IPS DF 6.9 (cell line): ENCODE measurements around the gene STEAP4.

ENCODE experiments used
- DNase-seq: peaks from one replicate; pipeline ENCODE4 v3.0.0-alpha.2; 2013; ENCODE audit warnings: low read depth, low spot score
- H3K27ac ChIP-seq: one replicate; pipeline ENCODE4 v1.5.1; 2013; ENCODE audit warnings: low read length, control low read depth
- H3K27me3 ChIP-seq: 2 replicates; pipeline ENCODE4 v1.6.1; 2013; ENCODE audit warnings: mild to moderate bottlenecking, low read length; ENCODE audit not compliant: control insufficient read depth, insufficient read depth
- H3K36me3 ChIP-seq: 2 replicates; pipeline ENCODE4 v1.6.1; 2013; ENCODE audit warnings: low read length; ENCODE audit not compliant: control insufficient read depth, insufficient read depth
- H3K4me1 ChIP-seq: 2 replicates; pipeline ENCODE4 v1.6.1; 2013; ENCODE audit warnings: low read length; ENCODE audit not compliant: control insufficient read depth, insufficient read depth
- H3K4me3 ChIP-seq: 2 replicates; pipeline ENCODE4 v1.5.1; 2013; ENCODE audit warnings: mild to moderate bottlenecking, low read length
- H3K9me3 ChIP-seq: 2 replicates; pipeline ENCODE4 v1.6.1; 2013; ENCODE audit warnings: low read length, inconsistent platforms; ENCODE audit not compliant: control insufficient read depth, insufficient read depth
- WGBS: extraction: QIAGEN DNeasy Blood & Tissue Kit; methylation state at CpG from one replicate; pipeline ENCODE4 v1.1.7; 2013; ENCODE audit warnings: mixed read lengths, missing lambda C conversion rate; ENCODE audit not compliant: insufficient read length, insufficient coverage; 5-methylcytosine and 5-hydroxymethylcytosine counted together

Gene STEAP4

DNA sequence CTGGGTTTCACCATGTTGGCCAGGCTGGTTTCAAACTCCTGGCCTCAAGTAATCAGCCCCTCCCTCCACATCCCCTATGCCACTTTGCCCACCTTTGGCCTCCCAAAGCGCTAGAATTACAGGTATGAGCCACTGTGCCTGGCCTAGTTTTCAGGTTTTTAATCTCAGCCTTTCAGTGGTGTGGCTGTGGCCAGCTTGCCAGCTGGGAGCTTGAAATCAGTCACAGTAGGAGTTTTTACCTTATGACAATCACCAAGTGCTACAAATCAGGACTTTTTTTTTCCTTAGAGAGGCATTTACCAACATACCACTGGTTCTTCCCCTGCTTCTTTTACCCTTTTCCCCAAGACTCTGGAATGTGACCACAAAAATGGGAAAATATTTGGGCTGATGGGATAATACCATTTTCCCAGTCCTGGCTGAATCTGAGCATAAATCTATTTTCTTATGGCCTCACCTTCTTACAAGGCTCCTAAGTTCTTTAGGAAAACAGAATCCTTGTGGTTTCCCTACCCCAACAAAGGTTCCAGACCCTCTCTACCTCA lies 6.2 kb downstream of the STEAP4 start:
- DNase-seq = no peak
- Histone ChIP-seq H3K27ac (no peak overlapping the region), H3K27me3 (no peaks in the 10 kb centered on the region), H3K4me1 (no peaks in the 10 kb centered on the region), H3K36me3 (no peaks in the 10 kb centered on the region), H3K4me3 (no peak overlapping the region), H3K9me3 (no peaks in the 10 kb centered on the region; the same call in 1 of the 2 replicates)
- no CpG with 5 or more reads among the region's 1 CpG for WGBS

GRCh38 chr7:88299126-88299525 lies 7.6 kb downstream of the STEAP4 start:
- no peak overlapping the region for H3K27ac ChIP-seq
- H3K36me3 ChIP-seq = no peaks in the 10 kb centered on the region
- no peak overlapping the region for H3K4me3 ChIP-seq
- no peak for DNase-seq
- no CpG with 5 or more reads among the region's 3 CpGs for WGBS
- H3K4me1 ChIP-seq = no peaks in the 10 kb centered on the region
- no peaks in the 10 kb centered on the region; the same call in 1 of the 2 replicates for H3K9me3 ChIP-seq
- no peaks in the 10 kb centered on the region for H3K27me3 ChIP-seq

DNA sequence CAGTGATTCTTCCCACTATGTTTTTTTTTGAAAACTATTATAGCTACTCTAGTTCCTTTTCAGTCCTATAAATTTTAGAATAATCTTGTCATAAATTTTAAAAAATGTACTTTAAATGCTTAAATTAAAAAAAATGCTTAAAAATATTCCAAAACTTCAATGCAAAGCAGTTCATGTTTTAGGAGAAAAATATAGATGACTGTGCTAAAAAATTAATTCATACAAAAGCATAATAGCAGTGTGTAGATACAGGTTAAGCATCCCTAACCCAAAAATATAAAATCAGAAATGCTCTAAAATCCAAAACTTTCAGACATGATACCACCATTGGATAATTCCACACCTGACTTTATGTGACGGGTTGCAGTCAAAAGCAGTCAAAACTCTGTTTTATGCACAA lies 12.8 kb downstream of the STEAP4 start:
- Histone ChIP-seq H3K9me3 (no peaks in the 10 kb centered on the region), H3K36me3 (no peaks in the 10 kb centered on the region), H3K27me3 (no peaks in the 10 kb centered on the region), H3K4me3 (no peak overlapping the region), H3K4me1 (no peaks in the 10 kb centered on the region), H3K27ac (no peak overlapping the region)
- no CpG with 5 or more reads among the region's 1 CpG for WGBS
- DNase-seq = no peak

GRCh38 chr7:88291398-88292173 lies 15.1 kb downstream of the STEAP4 start:
- DNase-seq = no peak
- 100% methylated on average over 1 of the region's 11 CpGs for WGBS
- no peaks in the 10 kb centered on the region for H3K4me1 ChIP-seq

GRCh38 chr7:88290491-88290890 lies 16.2 kb downstream of the STEAP4 start:
- H3K27ac ChIP-seq = no peak overlapping the region
- no CpG with 5 or more reads among the region's 4 CpGs for WGBS
- no peak overlapping the region for H3K4me3 ChIP-seq
- DNase-seq = no peak
- H3K9me3 ChIP-seq = no peaks in the 10 kb centered on the region; the same call in 1 of the 2 replicates
- no peaks in the 10 kb centered on the region for H3K4me1 ChIP-seq
- H3K27me3 ChIP-seq = no peaks in the 10 kb centered on the region
- no peaks in the 10 kb centered on the region for H3K36me3 ChIP-seq

More at GRCh38 chr7:88291398-88292173, 15.1 kb downstream of the STEAP4 start:
- H3K27ac ChIP-seq = no peak overlapping the region
- H3K36me3 ChIP-seq = no peaks in the 10 kb centered on the region
- no peaks in the 10 kb centered on the region; the same call in 1 of the 2 replicates for H3K9me3 ChIP-seq
- no peaks in the 10 kb centered on the region for H3K27me3 ChIP-seq
- no peak overlapping the region for H3K4me3 ChIP-seq

DNA sequence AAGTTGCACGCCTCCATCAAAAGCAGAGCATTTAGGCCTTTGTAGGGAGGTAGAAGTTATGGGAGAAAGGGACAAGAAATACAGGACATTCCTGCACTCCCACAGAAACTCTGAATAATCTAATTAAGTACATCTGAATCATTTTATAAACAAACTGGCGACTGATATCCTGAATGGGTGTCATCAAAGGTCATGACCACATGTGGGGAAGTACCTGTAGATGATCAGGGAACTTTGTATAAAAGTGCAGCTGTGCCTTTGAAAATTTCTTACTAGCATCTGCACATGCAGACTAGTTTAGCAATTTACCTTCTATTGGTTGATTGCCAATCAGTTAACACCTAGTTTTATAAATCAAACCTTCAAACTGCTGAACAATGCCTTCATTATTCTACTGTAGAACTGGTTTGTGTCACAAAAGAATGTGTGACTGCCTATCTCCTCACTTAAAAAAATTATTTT lies 17.1 kb downstream of the STEAP4 start:
- no CpG with 5 or more reads among the region's 2 CpGs for WGBS
- no peak for DNase-seq
- no peak overlapping the region for H3K4me3 ChIP-seq
- H3K27ac ChIP-seq = no peak overlapping the region
- H3K27me3 ChIP-seq = no peaks in the 10 kb centered on the region
- H3K36me3 ChIP-seq = no peaks in the 10 kb centered on the region
- H3K9me3 ChIP-seq = no peaks in the 10 kb centered on the region; the same call in 1 of the 2 replicates
- H3K4me1 ChIP-seq = no peaks in the 10 kb centered on the region

DNA sequence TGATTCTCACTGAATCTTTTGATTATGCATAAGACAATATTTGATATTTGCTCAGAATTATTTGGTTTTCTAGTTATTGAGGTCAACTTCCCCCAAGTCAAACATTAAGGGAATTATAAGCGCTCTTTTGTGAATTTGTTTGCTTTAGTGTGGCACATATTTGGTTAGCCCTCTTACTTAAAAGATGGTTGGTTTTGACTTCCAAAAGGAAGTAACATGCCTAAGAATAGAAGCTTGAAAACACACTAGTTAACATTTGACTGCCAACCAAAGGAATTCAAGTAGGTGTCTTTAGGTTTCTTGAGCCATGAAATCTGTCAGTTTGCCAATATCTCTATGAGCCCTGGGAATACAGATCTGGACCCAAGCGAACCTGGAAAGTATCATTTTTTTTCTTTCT lies 24.9 kb downstream of the STEAP4 start:
- no CpG with 5 or more reads among the region's 2 CpGs for WGBS
- DNase-seq = no peak

GRCh38 chr7:88280801-88281200 lies 25.9 kb downstream of the STEAP4 start:
- Histone ChIP-seq H3K27me3 (no peaks in the 10 kb centered on the region), H3K27ac (no peak overlapping the region), H3K9me3 (no peaks in the 10 kb centered on the region), H3K4me3 (no peak overlapping the region), H3K36me3 (no peaks in the 10 kb centered on the region), H3K4me1 (no peaks in the 10 kb centered on the region)
- no CpG with 5 or more reads among the region's 1 CpG for WGBS
- DNase-seq = no peak

More for the DNA sequence above, 24.9 kb downstream of the STEAP4 start:
- Histone ChIP-seq H3K4me1 (no peaks in the 10 kb centered on the region), H3K27ac (no peak overlapping the region), H3K27me3 (no peaks in the 10 kb centered on the region), H3K9me3 (no peaks in the 10 kb centered on the region), H3K36me3 (no peaks in the 10 kb centered on the region), H3K4me3 (no peak overlapping the region)

- no peaks in the 10 kb centered on the region for H3K9me3 ChIP-seq
- no peaks in the 10 kb centered on the region for H3K27me3 ChIP-seq
- H3K4me3 ChIP-seq = no peak overlapping the region
- DNase-seq = no peak
- WGBS = no CpG with 5 or more reads among the region's 3 CpGs
- H3K36me3 ChIP-seq = no peaks in the 10 kb centered on the region
- no peak overlapping the region for H3K27ac ChIP-seq
- H3K4me1 ChIP-seq = no peaks in the 10 kb centered on the region
Observed at GRCh38 chr7:88279323-88279722, 27.4 kb downstream of the STEAP4 start.

GRCh38 chr7:88278881-88279280 lies 27.8 kb downstream of the STEAP4 start:
- H3K27me3 ChIP-seq = no peaks in the 10 kb centered on the region
- WGBS = no CpG with 5 or more reads among the region's 1 CpG
- no peak overlapping the region for H3K4me3 ChIP-seq
- no peaks in the 10 kb centered on the region for H3K9me3 ChIP-seq
- no peaks in the 10 kb centered on the region for H3K4me1 ChIP-seq
- H3K27ac ChIP-seq = no peak overlapping the region
- DNase-seq = no peak
- H3K36me3 ChIP-seq = no peaks in the 10 kb centered on the region
